Lower lobe of right lung (tissue), 2 donors: Measurements from ENCODE around the gene EAF2. TPM values are rescaled to one million over a fixed set of nuclear protein-coding genes. Genes with fewer than 3 reads are reported as not detected.

Experiments used
- ATAC-seq, 2 donors: fragments of 200-7000 bp; cut with Tn5 transposase; one replicate each; pipeline ENCODE4 v1.9.1; 2020 to 2022; ENCODE audit warnings: mild to moderate bottlenecking in 2 of 2, moderate library complexity in 2 of 2
- DNase-seq: peaks from one replicate; pipeline ENCODE4 v3.0.0-alpha.2; 2020
- H3K27ac ChIP-seq: fragments of 200-600 bp; one replicate; pipeline ENCODE4 v1.8.0; 2022
- H3K27me3 ChIP-seq: fragments of 200-600 bp; one replicate; pipeline ENCODE4 v1.8.0; 2022; ENCODE audit warnings: low read depth
- H3K36me3 ChIP-seq: fragments of 200-600 bp; one replicate; pipeline ENCODE4 v1.8.0; 2022; ENCODE audit warnings: mild to moderate bottlenecking
- H3K4me1 ChIP-seq: fragments of 200-600 bp; one replicate; pipeline ENCODE4 v1.8.0; 2022
- H3K4me3 ChIP-seq: fragments of 200-600 bp; one replicate; pipeline ENCODE4 v1.8.0; 2022; ENCODE audit warnings: mild to moderate bottlenecking
- H3K9me3 ChIP-seq: fragments of 200-600 bp; one replicate; pipeline ENCODE4 v1.8.0; 2022
- intact Hi-C: fragments of 100-400 bp; cut with DNase I; formaldehyde crosslinking; loops from one replicate; pipeline ENCODE4 v1.11.0; 2022
- total RNA-seq: library from RNA; stranded (reverse); fragmentation: NEBNext Ultra II Directional; extraction: Animal tissue kit (Norgen Biotek cat#: 25700); gene quantifications from one replicate; pipeline ENCODE4 v1.2.1, GENCODE V29; 2021
- TF ChIP-seq, protein P1 (sequence below): fragments of 200-600 bp; IDR thresholded peaks from one replicate; pipeline ENCODE4 v1.8.0; 2022; ENCODE audit warnings: antibody characterized with exemption, mild to moderate bottlenecking
- donor health status: DM: no; HTN: yes; CAD: no; lungs with severe emphysema.

The EAF2 gene
- total RNA-seq, 1 donor from 2014 or later, result 7.3 TPM

DNA sequence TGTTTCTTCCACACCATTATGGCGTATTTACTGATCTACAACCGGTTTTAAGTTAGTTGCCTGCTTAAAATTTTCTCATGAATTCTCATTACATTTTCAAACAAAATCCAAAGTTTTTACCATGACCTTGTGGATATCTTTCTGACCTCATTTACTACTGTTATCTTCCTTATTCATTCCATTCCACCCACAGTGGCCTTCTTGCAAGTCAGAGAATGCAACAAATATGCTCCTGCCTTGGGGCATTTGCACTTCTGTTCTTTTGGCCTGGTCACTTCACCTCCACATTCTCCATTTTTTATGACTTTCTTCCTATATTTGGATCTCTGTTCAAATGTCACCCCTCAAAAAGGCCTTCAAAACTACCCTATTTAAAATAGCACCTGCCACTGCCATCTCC, 50.4 kb downstream of the EAF2 start:
- intact Hi-C loops, result no loop called here
- TF ChIP-seq, protein P1, sequence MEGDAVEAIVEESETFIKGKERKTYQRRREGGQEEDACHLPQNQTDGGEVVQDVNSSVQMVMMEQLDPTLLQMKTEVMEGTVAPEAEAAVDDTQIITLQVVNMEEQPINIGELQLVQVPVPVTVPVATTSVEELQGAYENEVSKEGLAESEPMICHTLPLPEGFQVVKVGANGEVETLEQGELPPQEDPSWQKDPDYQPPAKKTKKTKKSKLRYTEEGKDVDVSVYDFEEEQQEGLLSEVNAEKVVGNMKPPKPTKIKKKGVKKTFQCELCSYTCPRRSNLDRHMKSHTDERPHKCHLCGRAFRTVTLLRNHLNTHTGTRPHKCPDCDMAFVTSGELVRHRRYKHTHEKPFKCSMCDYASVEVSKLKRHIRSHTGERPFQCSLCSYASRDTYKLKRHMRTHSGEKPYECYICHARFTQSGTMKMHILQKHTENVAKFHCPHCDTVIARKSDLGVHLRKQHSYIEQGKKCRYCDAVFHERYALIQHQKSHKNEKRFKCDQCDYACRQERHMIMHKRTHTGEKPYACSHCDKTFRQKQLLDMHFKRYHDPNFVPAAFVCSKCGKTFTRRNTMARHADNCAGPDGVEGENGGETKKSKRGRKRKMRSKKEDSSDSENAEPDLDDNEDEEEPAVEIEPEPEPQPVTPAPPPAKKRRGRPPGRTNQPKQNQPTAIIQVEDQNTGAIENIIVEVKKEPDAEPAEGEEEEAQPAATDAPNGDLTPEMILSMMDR, result no peak
- Histone ChIP-seq H3K9me3 (no peaks in the 10 kb centered on the region), H3K4me1 (no peaks in the 10 kb centered on the region), H3K36me3 (no peaks in the 10 kb centered on the region), H3K27me3 (no peaks in the 10 kb centered on the region), H3K27ac (no peak overlapping the region), H3K4me3 (no peak overlapping the region)
- no peak for ATAC-seq
- no peak for DNase-seq

DNA sequence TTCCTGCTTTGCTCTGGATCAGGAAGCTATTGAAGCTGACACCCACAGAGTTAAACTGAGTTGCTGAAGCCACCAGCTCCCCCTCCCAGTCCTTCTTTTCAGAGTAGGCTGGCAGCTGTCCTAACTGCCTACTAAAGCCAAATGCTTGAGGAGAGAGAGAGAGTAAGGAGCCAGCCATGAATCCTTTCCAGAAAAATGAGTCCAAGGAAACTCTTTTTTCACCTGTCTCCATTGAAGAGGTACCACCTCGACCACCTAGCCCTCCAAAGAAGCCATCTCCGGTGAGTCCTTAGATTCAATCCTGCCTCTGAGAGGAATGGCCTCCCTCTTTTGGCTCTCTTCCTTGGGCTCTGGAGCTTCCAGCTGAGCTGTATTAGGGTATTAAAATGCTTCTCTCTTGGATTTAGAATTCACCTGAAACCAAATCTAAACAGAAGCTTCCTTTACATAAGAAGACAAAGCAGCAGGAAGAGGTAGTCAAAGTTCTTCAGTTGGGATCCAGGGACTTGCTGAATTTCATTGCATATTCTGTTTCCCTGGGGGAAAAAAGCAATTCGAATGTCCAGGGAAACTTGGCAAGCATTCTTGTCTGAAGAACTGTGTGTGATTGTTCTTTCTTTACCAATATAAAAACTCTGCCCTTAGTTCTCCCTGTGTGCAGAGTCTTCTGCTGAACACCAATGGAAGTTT, 59.4 kb downstream of the EAF2 start, which contains the start of gene SLC15A2:
TSS of gene SLC15A2 (plus strand) at position 101 of the 690 bp plus-strand sequence. CDS start at position 177, 76 bp downstream.
- intact Hi-C loops, result no loop called here
- Histone ChIP-seq H3K4me3 (peak within 1 kb of the TSS; percentile 47), H3K27ac (peak within 1 kb of the TSS; percentile 73), H3K9me3 (no peaks in the 10 kb centered on the region), H3K36me3 (peaks cover 8% of the 10 kb centered on the region), H3K4me1 (no peaks in the 10 kb centered on the region), H3K27me3 (no peaks in the 10 kb centered on the region)
- ATAC-seq (peak; percentile 88), DNase-seq (peak; percentile 49)
- TF ChIP-seq, protein P1, result no peak

DNA sequence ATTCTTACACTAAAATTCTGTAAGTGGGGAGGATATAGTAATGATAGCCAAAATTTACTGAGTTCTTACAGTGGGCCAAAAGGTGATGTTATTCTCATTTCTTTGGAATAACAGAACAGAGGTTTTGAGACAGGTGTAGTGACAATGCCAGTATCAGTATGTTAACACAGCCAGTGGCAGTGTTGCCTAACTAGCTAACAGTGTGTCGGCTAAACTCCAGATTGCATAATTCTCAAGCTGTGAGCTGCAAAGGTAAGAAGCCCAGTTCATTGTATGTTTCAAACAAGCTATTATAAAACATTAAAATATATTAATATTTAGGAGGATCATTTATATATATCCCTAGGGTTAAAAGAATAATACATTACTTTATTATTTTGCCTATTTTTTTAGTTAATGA, 60.1 kb downstream of the EAF2 start:
- intact Hi-C loops, result no loop called here
- H3K27ac ChIP-seq, result peak overlapping the region; percentile 73

DNA sequence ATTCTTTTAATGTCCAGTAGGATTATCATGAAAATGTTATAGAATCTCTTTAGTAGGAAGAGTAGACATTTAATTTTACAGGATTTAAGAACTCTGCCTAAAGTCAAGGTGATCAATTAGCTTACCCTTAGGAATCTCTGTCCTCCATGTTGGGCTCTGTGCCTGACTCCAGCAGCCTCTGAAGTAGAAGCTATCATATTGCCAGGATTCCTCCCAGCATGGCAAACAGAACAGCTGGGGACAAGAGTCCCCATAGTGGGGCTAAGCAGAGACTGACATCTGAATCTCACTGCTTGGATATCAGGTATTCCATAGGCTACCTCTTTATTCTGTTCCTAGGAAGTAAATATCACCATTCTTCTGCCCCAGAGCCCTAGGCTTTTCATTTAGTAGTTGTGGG, 60.7 kb downstream of the EAF2 start:
- H3K27ac ChIP-seq, result no peak overlapping the region
- ATAC-seq (no peak), DNase-seq (no peak)
- H3K36me3 ChIP-seq, result peaks cover 8% of the 10 kb centered on the region
- H3K4me3 ChIP-seq, result peak overlapping the region; percentile 47
- no peaks in the 10 kb centered on the region for H3K9me3 ChIP-seq
- no peaks in the 10 kb centered on the region for H3K27me3 ChIP-seq
- intact Hi-C loops, result no loop called here
- TF ChIP-seq, protein P1, result no peak
- H3K4me1 ChIP-seq, result no peaks in the 10 kb centered on the region

More for the DNA sequence above, 60.1 kb downstream of the EAF2 start:
- DNase-seq (no peak), ATAC-seq (peak; percentile 72 to 90)
- TF ChIP-seq, protein P1, result no peak
- Histone ChIP-seq H3K4me3 (peak overlapping the region; percentile 47), H3K36me3 (peaks cover 8% of the 10 kb centered on the region), H3K4me1 (no peaks in the 10 kb centered on the region), H3K9me3 (no peaks in the 10 kb centered on the region), H3K27me3 (no peaks in the 10 kb centered on the region)

DNA sequence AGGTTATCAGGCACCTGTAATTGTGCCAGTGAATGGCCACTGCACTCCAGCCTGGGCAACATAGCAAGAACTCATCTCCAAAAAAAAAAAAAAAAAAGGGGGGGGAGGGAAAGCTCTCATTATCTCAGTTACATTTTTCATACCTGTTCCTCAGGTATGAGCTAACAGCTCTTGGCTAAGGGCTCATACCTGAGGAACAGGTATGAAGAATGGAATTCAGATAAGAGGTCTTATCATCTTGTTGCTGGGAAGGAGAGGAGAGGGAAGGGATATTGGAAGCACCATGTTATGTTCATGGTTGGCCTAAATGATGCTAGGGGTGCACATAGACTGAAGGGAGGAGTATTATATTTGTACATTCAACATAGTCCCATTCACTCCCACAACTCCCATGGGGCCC, 61.8 kb downstream of the EAF2 start:
- intact Hi-C loops, result no loop called here
- Histone ChIP-seq H3K36me3 (peaks cover 8% of the 10 kb centered on the region), H3K27me3 (no peaks in the 10 kb centered on the region), H3K4me1 (no peaks in the 10 kb centered on the region), H3K27ac (no peak overlapping the region), H3K4me3 (no peak overlapping the region), H3K9me3 (no peaks in the 10 kb centered on the region)
- TF ChIP-seq, protein P1, result no peak
- DNase-seq (no peak), ATAC-seq (peak; percentile 77 to 79)
